SU-DHL-6 (cell line): ENCODE measurements around the gene TMEM141.

Source experiments
- H2AFZ ChIP-seq: fragments of 200-600 bp; sonication (generic); 2 replicates; pipeline ENCODE4 v1.6.1; 2014; ENCODE audit warnings: low read depth, mild to moderate bottlenecking, moderate library complexity, mixed read lengths, antibody characterized with exemption, low read length; ENCODE audit not compliant: severe bottlenecking
- H3F3A ChIP-seq: fragments of 200-600 bp; shearing (Covaris generic); 2 replicates; pipeline ENCODE4 v1.6.0; 2016; ENCODE audit warnings: antibody characterized with exemption, mild to moderate bottlenecking; ENCODE audit not compliant: insufficient read depth
- H3K27ac ChIP-seq: fragments of 200-600 bp; sonication (generic); 2 replicates; pipeline ENCODE4 v1.5.1; 2016; ENCODE audit warnings: low read depth, mild to moderate bottlenecking, low read length, moderate library complexity, mixed read lengths
- H3K27me3 ChIP-seq: fragments of 200-600 bp; sonication (generic), shearing (Covaris generic); 2 replicates; pipeline ENCODE4 v1.6.0; 2014; ENCODE audit warnings: mild to moderate bottlenecking, low read length
- H3K36me3 ChIP-seq: fragments of 200-600 bp; sonication (generic); 2 replicates; pipeline ENCODE4 v1.6.1; 2014; ENCODE audit warnings: mild to moderate bottlenecking, low read length, mixed read lengths
- H3K4me2 ChIP-seq: fragments of 300-600, 200-600 bp; shearing (Covaris generic), sonication (generic); 2 replicates; pipeline ENCODE4 v1.6.0; 2014; ENCODE audit warnings: low read length, low read depth, mild to moderate bottlenecking; ENCODE audit not compliant: poor library complexity, severe bottlenecking
- H3K4me3 ChIP-seq: fragments of 200-600 bp; sonication (generic); 2 replicates; pipeline ENCODE4 v1.5.1; 2014; ENCODE audit warnings: antibody characterized with exemption, low read length, mild to moderate bottlenecking, mixed read lengths; ENCODE audit not compliant: insufficient read depth, poor library complexity, severe bottlenecking
- H3K79me2 ChIP-seq: fragments of 200-600 bp; sonication (generic); 2 replicates; pipeline ENCODE4 v1.6.1; 2014; ENCODE audit warnings: mild to moderate bottlenecking, low read length, moderate library complexity; ENCODE audit not compliant: insufficient read depth
- H3K9ac ChIP-seq: fragments of 200-600 bp; sonication (generic); 2 replicates; pipeline ENCODE4 v1.7.0; 2014; ENCODE audit warnings: mild to moderate bottlenecking, low read length
- H3K9me2 ChIP-seq: fragments of 200-600 bp; sonication (generic); replicated peaks from 2 replicates; pipeline ENCODE4 v1.6.1; 2014; ENCODE audit warnings: low read length; ENCODE audit not compliant: insufficient read depth
- H3K9me3 ChIP-seq: fragments of 200-600 bp; sonication (generic); 2 replicates; pipeline ENCODE4 v1.6.1; 2014; ENCODE audit warnings: low read length, mixed read lengths; ENCODE audit not compliant: insufficient read depth
- H4K20me1 ChIP-seq: fragments of 200-600 bp; sonication (generic); 2 replicates; pipeline ENCODE4 v1.6.1; 2014; ENCODE audit warnings: low read depth, mild to moderate bottlenecking, antibody characterized with exemption, low read length, moderate library complexity, mixed read lengths
- CTCF ChIP-seq: fragments of 200-600 bp; sonication (generic); IDR thresholded peaks from one replicate; pipeline ENCODE4 v1.5.1; 2017; ENCODE audit warnings: antibody characterized with exemption, mild to moderate bottlenecking, low read length, moderate library complexity; ENCODE audit not compliant: insufficient read depth, poor library complexity, severe bottlenecking
- EZH2phosphoT487 ChIP-seq: fragments of 200-600 bp; sonication (generic), shearing (Covaris generic); conservative IDR thresholded peaks from 2 replicates; pipeline ENCODE4 v1.6.1; 2018; ENCODE audit warnings: mild to moderate bottlenecking, antibody characterized with exemption, low read length, moderate library complexity, mixed read lengths

TMEM141 gene

GRCh38 chr9:136803551-136804508 is 12.7 kb downstream of the TMEM141 start:
- H3K36me3 ChIP-seq, result no peaks in the 10 kb centered on the region
- no peak overlapping the region for H3K9ac ChIP-seq
- H3K9me2 ChIP-seq, result no peaks in the 10 kb centered on the region
- H3K9me3 ChIP-seq, result no peaks in the 10 kb centered on the region
- TF ChIP-seq EZH2phosphoT487 (no peak), CTCF (no peak)
- no peak overlapping the region for H3K4me2 ChIP-seq
- no peaks in the 10 kb centered on the region for H3F3A ChIP-seq
- H3K4me3 ChIP-seq, result no peak overlapping the region
- H3K79me2 ChIP-seq, result peaks cover 14% of the 10 kb centered on the region
- no peaks in the 10 kb centered on the region for H4K20me1 ChIP-seq
- H3K27me3 ChIP-seq, result no peaks in the 10 kb centered on the region
- H2AFZ ChIP-seq, result no peak overlapping the region
- no peak overlapping the region for H3K27ac ChIP-seq

- H3K9me2 ChIP-seq, result no peaks in the 10 kb centered on the region
- peaks cover 3% of the 10 kb centered on the region for H3K36me3 ChIP-seq
- H3K27ac ChIP-seq, result no peak overlapping the region
- H2AFZ ChIP-seq, result no peak overlapping the region
- no peaks in the 10 kb centered on the region for H3F3A ChIP-seq
- H3K4me2 ChIP-seq, result no peak overlapping the region
- H3K79me2 ChIP-seq, result peaks cover 23% of the 10 kb centered on the region
- H3K9ac ChIP-seq, result no peak overlapping the region
- H3K4me3 ChIP-seq, result no peak overlapping the region
- peaks cover 1% of the 10 kb centered on the region; the same call in 1 of the 2 replicates for H4K20me1 ChIP-seq
- no peaks in the 10 kb centered on the region for H3K9me3 ChIP-seq
- H3K27me3 ChIP-seq, result no peaks in the 10 kb centered on the region
- TF ChIP-seq EZH2phosphoT487 (no peak), CTCF (no peak)
Observed at GRCh38 chr9:136804509-136805206, 13.5 kb downstream of the TMEM141 start.

GRCh38 chr9:136805207-136805740 is 14.1 kb downstream of the TMEM141 start:
- no peak overlapping the region for H3K27ac ChIP-seq
- no peaks in the 10 kb centered on the region for H3F3A ChIP-seq
- no peaks in the 10 kb centered on the region for H3K27me3 ChIP-seq
- no peak overlapping the region for H3K9ac ChIP-seq
- H3K4me2 ChIP-seq, result no peak overlapping the region
- peaks cover 29% of the 10 kb centered on the region for H3K79me2 ChIP-seq
- no peaks in the 10 kb centered on the region for H3K9me3 ChIP-seq
- no peak overlapping the region for H2AFZ ChIP-seq
- H3K9me2 ChIP-seq, result no peaks in the 10 kb centered on the region
- TF ChIP-seq CTCF (no peak), EZH2phosphoT487 (no peak)
- peaks cover 3% of the 10 kb centered on the region; the same call in 1 of the 2 replicates for H4K20me1 ChIP-seq
- H3K4me3 ChIP-seq, result no peak overlapping the region
- H3K36me3 ChIP-seq, result peaks cover 9% of the 10 kb centered on the region
